Activated T-cell treated with anti-CD3 and anti-CD28 coated beads, Interleukin-2, amount 50 U/mL, for 4 hours (primary cell): Measurements from ENCODE around the gene ZMYND12. TPM values are rescaled to one million over a fixed set of nuclear protein-coding genes. Genes with fewer than 3 reads are reported as not detected.

ENCODE experiments used
- ATAC-seq, 2 donors: fragments of 200-7000 bp; cut with Tn5 transposase; one replicate each; pipeline ENCODE4 v1.10.0; 2021
- DNase-seq: peaks from one replicate; pipeline ENCODE4 v3.0.0-alpha.2; 2020
- H3K27me3 Mint-ChIP-seq: one replicate; pipeline ENCODE4 v1.8.0; 2021; ENCODE audit warnings: low read depth, mixed read lengths
- H3K36me3 Mint-ChIP-seq: one replicate; pipeline ENCODE4 v1.8.0; 2022; ENCODE audit warnings: mixed read lengths; ENCODE audit not compliant: insufficient read depth
- H3K4me1 Mint-ChIP-seq: one replicate; pipeline ENCODE4 v1.8.0; 2021; ENCODE audit warnings: low read depth, mixed read lengths
- H3K4me3 Mint-ChIP-seq: one replicate; pipeline ENCODE4 v1.8.0; 2021; ENCODE audit warnings: mild to moderate bottlenecking, moderate library complexity, mixed read lengths
- H3K9me3 Mint-ChIP-seq: one replicate; pipeline ENCODE4 v1.8.0; 2021; ENCODE audit warnings: mixed read lengths
- total RNA-seq, 3 donors: library from RNA; stranded (reverse); gene quantifications; one replicate each; pipeline ENCODE4 v1.2.1, GENCODE V29; 2021

The ZMYND12 gene
- total RNA-seq, 3 donors from 2014 or later = 0.11 to 0.28 TPM; not detected in 1

GRCh38 chr1:42462828-42463763, 7.3 kb upstream of the ZMYND12 start, which contains the start of gene CCDC30:
TSS of gene CCDC30 (plus strand) at chr1:42463286. CDS start at chr1:42480552, 17,266 bp downstream.
- peak; percentile 94 for DNase-seq
- no peaks in the 10 kb centered on the region for H3K27me3 Mint-ChIP-seq

GRCh38 chr1:42461196-42461595, 5.4 kb upstream of the ZMYND12 start:
- DNase-seq (no peak), ATAC-seq (no peak)
- Mint-ChIP-seq H3K9me3 (no peaks in the 10 kb centered on the region), H3K27me3 (no peaks in the 10 kb centered on the region), H3K4me3 (no peak overlapping the region), H3K36me3 (peaks cover 26% of the 10 kb centered on the region), H3K4me1 (peaks cover 53% of the 10 kb centered on the region)

More at GRCh38 chr1:42462828-42463763, 7.3 kb upstream of the ZMYND12 start, which contains the start of gene CCDC30:
- peak; percentile 100 for ATAC-seq
- H3K4me1 Mint-ChIP-seq = peaks cover 39% of the 10 kb centered on the region
- H3K36me3 Mint-ChIP-seq = peaks cover 20% of the 10 kb centered on the region
- peak within 1 kb of the TSS; percentile 84 for H3K4me3 Mint-ChIP-seq
- no peaks in the 10 kb centered on the region for H3K9me3 Mint-ChIP-seq

- DNase-seq (peak; percentile 39), ATAC-seq (peak; percentile 62 to 65)
- H3K36me3 Mint-ChIP-seq = peaks cover 26% of the 10 kb centered on the region
- H3K27me3 Mint-ChIP-seq = no peaks in the 10 kb centered on the region
- H3K4me3 Mint-ChIP-seq = peak overlapping the region; percentile 92
- no peaks in the 10 kb centered on the region for H3K9me3 Mint-ChIP-seq
- H3K4me1 Mint-ChIP-seq = peaks cover 43% of the 10 kb centered on the region
Observed at GRCh38 chr1:42456754-42457089, 900 bp upstream of the ZMYND12 start.

- Mint-ChIP-seq H3K27me3 (no peaks in the 10 kb centered on the region), H3K36me3 (peaks cover 15% of the 10 kb centered on the region), H3K9me3 (no peaks in the 10 kb centered on the region), H3K4me3 (no peak overlapping the region), H3K4me1 (peaks cover 32% of the 10 kb centered on the region)
- ATAC-seq (no peak), DNase-seq (no peak)
Observed at GRCh38 chr1:42454403-42454802, 1.4 kb downstream of the ZMYND12 start.

- H3K36me3 Mint-ChIP-seq = peaks cover 10% of the 10 kb centered on the region
- no peaks in the 10 kb centered on the region for H3K9me3 Mint-ChIP-seq
- no peaks in the 10 kb centered on the region for H3K27me3 Mint-ChIP-seq
- ATAC-seq (no peak), DNase-seq (no peak)
- H3K4me1 Mint-ChIP-seq = peaks cover 26% of the 10 kb centered on the region
- H3K4me3 Mint-ChIP-seq = no peak overlapping the region
Observed at GRCh38 chr1:42453386-42453785, 2.4 kb downstream of the ZMYND12 start.

- Mint-ChIP-seq H3K27me3 (no peaks in the 10 kb centered on the region), H3K4me3 (no peak overlapping the region), H3K9me3 (no peaks in the 10 kb centered on the region), H3K36me3 (no peaks in the 10 kb centered on the region), H3K4me1 (no peaks in the 10 kb centered on the region)
- peak in 1 of 2 donors; percentile 48 for ATAC-seq
- DNase-seq = no peak
Observed at GRCh38 chr1:42450061-42450460, 5.8 kb downstream of the ZMYND12 start.

GRCh38 chr1:42449256-42449655, 6.6 kb downstream of the ZMYND12 start:
- ATAC-seq (no peak), DNase-seq (no peak)
- H3K4me1 Mint-ChIP-seq = no peaks in the 10 kb centered on the region
- H3K36me3 Mint-ChIP-seq = no peaks in the 10 kb centered on the region
- no peak overlapping the region for H3K4me3 Mint-ChIP-seq
- H3K9me3 Mint-ChIP-seq = no peaks in the 10 kb centered on the region
- H3K27me3 Mint-ChIP-seq = no peaks in the 10 kb centered on the region

- Mint-ChIP-seq H3K27me3 (peaks cover 3% of the 10 kb centered on the region), H3K36me3 (no peaks in the 10 kb centered on the region), H3K4me3 (no peak overlapping the region), H3K9me3 (no peaks in the 10 kb centered on the region), H3K4me1 (no peaks in the 10 kb centered on the region)
- no peak for ATAC-seq
- DNase-seq = no peak
Observed at GRCh38 chr1:42442662-42443061, 13.2 kb downstream of the ZMYND12 start.

GRCh38 chr1:42439940-42440339, 15.9 kb downstream of the ZMYND12 start:
- H3K4me1 Mint-ChIP-seq = no peaks in the 10 kb centered on the region
- no peaks in the 10 kb centered on the region for H3K36me3 Mint-ChIP-seq
- H3K9me3 Mint-ChIP-seq = no peaks in the 10 kb centered on the region
- no peak overlapping the region for H3K4me3 Mint-ChIP-seq
- no peak for DNase-seq
- ATAC-seq = no peak
- H3K27me3 Mint-ChIP-seq = peaks cover 3% of the 10 kb centered on the region

- no peaks in the 10 kb centered on the region for H3K9me3 Mint-ChIP-seq
- no peaks in the 10 kb centered on the region for H3K4me1 Mint-ChIP-seq
- peaks cover 3% of the 10 kb centered on the region for H3K27me3 Mint-ChIP-seq
- no peak overlapping the region for H3K4me3 Mint-ChIP-seq
- no peak for ATAC-seq
- H3K36me3 Mint-ChIP-seq = no peaks in the 10 kb centered on the region
- DNase-seq = no peak
Observed at GRCh38 chr1:42434340-42434739, 21.5 kb downstream of the ZMYND12 start.

- no peak overlapping the region for H3K4me3 Mint-ChIP-seq
- no peaks in the 10 kb centered on the region for H3K9me3 Mint-ChIP-seq
- DNase-seq (no peak), ATAC-seq (no peak)
- H3K4me1 Mint-ChIP-seq = no peaks in the 10 kb centered on the region
- H3K36me3 Mint-ChIP-seq = no peaks in the 10 kb centered on the region
- H3K27me3 Mint-ChIP-seq = peaks cover 3% of the 10 kb centered on the region
Observed at GRCh38 chr1:42433369-42433768, 22.5 kb downstream of the ZMYND12 start.

- H3K27me3 Mint-ChIP-seq = no peaks in the 10 kb centered on the region
- H3K4me1 Mint-ChIP-seq = no peaks in the 10 kb centered on the region
- H3K36me3 Mint-ChIP-seq = no peaks in the 10 kb centered on the region
- H3K4me3 Mint-ChIP-seq = no peak overlapping the region
- no peak for ATAC-seq
- no peaks in the 10 kb centered on the region for H3K9me3 Mint-ChIP-seq
- DNase-seq = no peak
Observed at GRCh38 chr1:42432714-42433113, 23.1 kb downstream of the ZMYND12 start.

- DNase-seq (no peak), ATAC-seq (no peak)
- Mint-ChIP-seq H3K9me3 (no peaks in the 10 kb centered on the region), H3K4me3 (no peak overlapping the region), H3K36me3 (no peaks in the 10 kb centered on the region), H3K4me1 (no peaks in the 10 kb centered on the region), H3K27me3 (no peaks in the 10 kb centered on the region)
Observed at GRCh38 chr1:42431514-42431913, 24.3 kb downstream of the ZMYND12 start.

- H3K4me1 Mint-ChIP-seq = no peaks in the 10 kb centered on the region
- ATAC-seq = no peak
- no peak overlapping the region for H3K4me3 Mint-ChIP-seq
- H3K36me3 Mint-ChIP-seq = no peaks in the 10 kb centered on the region
- H3K9me3 Mint-ChIP-seq = no peaks in the 10 kb centered on the region
- peaks cover 2% of the 10 kb centered on the region for H3K27me3 Mint-ChIP-seq
- no peak for DNase-seq
Observed at GRCh38 chr1:42430286-42431135, 25.3 kb downstream of the ZMYND12 start.
